NCI-H345 treated with DMSO at 0.1 percent for 48 hours (cell line): Measurements from ENCODE around the gene ADAMTS18.

Source experiments
- DNase-seq: peaks from one replicate; lab custom pipeline; 2025; ENCODE audit not compliant: unreplicated experiment; lab: John Stamatoyannopoulos, UW

The ADAMTS18 gene

GRCh38 chr16:77331043-77331442 is 103.8 kb downstream of the ADAMTS18 start:
- DNase-seq, result no peak

GRCh38 chr16:77330332-77331042 is 104.3 kb downstream of the ADAMTS18 start:
- no peak for DNase-seq

GRCh38 chr16:77328768-77329167 is 106.1 kb downstream of the ADAMTS18 start:
- DNase-seq, result no peak

- no peak for DNase-seq
Observed at GRCh38 chr16:77328274-77328673, 106.6 kb downstream of the ADAMTS18 start.

GRCh38 chr16:77327717-77328116 is 107.1 kb downstream of the ADAMTS18 start:
- DNase-seq, result no peak

GRCh38 chr16:77324729-77325128 is 110.1 kb downstream of the ADAMTS18 start:
- no peak for DNase-seq

GRCh38 chr16:77323695-77324094 is 111.1 kb downstream of the ADAMTS18 start:
- no peak for DNase-seq

- DNase-seq, result peak; percentile 12
Observed at GRCh38 chr16:77322757-77323156, 112.1 kb downstream of the ADAMTS18 start.

GRCh38 chr16:77317059-77317458 is 117.8 kb downstream of the ADAMTS18 start:
- DNase-seq, result no peak

GRCh38 chr16:77310877-77311276 is 124.0 kb downstream of the ADAMTS18 start:
- DNase-seq, result no peak

GRCh38 chr16:77308163-77308561 is 126.7 kb downstream of the ADAMTS18 start:
- no peak for DNase-seq

- no peak for DNase-seq
Observed at GRCh38 chr16:77307426-77308162, 127.2 kb downstream of the ADAMTS18 start.

- DNase-seq, result no peak
Observed at GRCh38 chr16:77306075-77306474, 128.8 kb downstream of the ADAMTS18 start.

GRCh38 chr16:77304877-77305276 is 130.0 kb downstream of the ADAMTS18 start:
- no peak for DNase-seq

GRCh38 chr16:77304134-77304533 is 130.7 kb downstream of the ADAMTS18 start:
- no peak for DNase-seq

GRCh38 chr16:77302674-77303073 is 132.2 kb downstream of the ADAMTS18 start:
- DNase-seq, result no peak

- DNase-seq, result no peak
Observed at GRCh38 chr16:77302249-77302648, 132.6 kb downstream of the ADAMTS18 start.

- no peak for DNase-seq
Observed at GRCh38 chr16:77300256-77300655, 134.6 kb downstream of the ADAMTS18 start.

- DNase-seq, result no peak
Observed at GRCh38 chr16:77299395-77299794, 135.4 kb downstream of the ADAMTS18 start.

GRCh38 chr16:77298418-77299360 is 136.1 kb downstream of the ADAMTS18 start:
- no peak for DNase-seq

GRCh38 chr16:77297996-77298395 is 136.8 kb downstream of the ADAMTS18 start:
- DNase-seq, result no peak
